ENCODE data around the gene MIER3. TPM values are rescaled to one million over a fixed set of nuclear protein-coding genes. Genes with fewer than 3 reads are reported as not detected.

The MIER3 gene
- total RNA-seq, 1 donor from 2014 or later: 30.0 TPM

GRCh38 chr5:56977822-56978221 is 25.9 kb upstream of the MIER3 start:
- Histone ChIP-seq H3K36me3 (ENCODE audit: insufficient read depth, low read length) (no peaks in the 10 kb centered on the region), H3K9ac (ENCODE audit: low read length) (no peak overlapping the region), H3K27me3 (ENCODE audit: insufficient read depth, low read length) (no peaks in the 10 kb centered on the region), H3K27ac (ENCODE audit: low read depth, low read length) (no peak overlapping the region), H3K4me3 (ENCODE audit: insufficient read depth, low read depth, low read length) (no peak overlapping the region), H3K4me1 (ENCODE audit: insufficient read depth, low read length) (no peaks in the 10 kb centered on the region), H2AFZ (ENCODE audit: low read depth, low read length) (no peak overlapping the region), H3K9me3 (ENCODE audit: insufficient read depth, low read depth, low read length) (no peaks in the 10 kb centered on the region), H3K4me2 (ENCODE audit: low read length) (no peak overlapping the region), H3K79me2 (ENCODE audit: insufficient read depth, low read length) (no peaks in the 10 kb centered on the region), H4K20me1 (ENCODE audit: insufficient read depth, low read length) (no peaks in the 10 kb centered on the region)
- Mint-ChIP-seq H3K27me3 (ENCODE audit: low read depth, unreplicated experiment) (peaks cover 26% of the 10 kb centered on the region), H3K4me3 (ENCODE audit: unreplicated experiment) (no peak overlapping the region), H3K9me3 (ENCODE audit: unreplicated experiment) (peaks cover 4% of the 10 kb centered on the region), H3K36me3 (ENCODE audit: low read depth, unreplicated experiment) (no peaks in the 10 kb centered on the region), H3K27ac (ENCODE audit: unreplicated experiment) (no peak overlapping the region), H3K4me1 (ENCODE audit: low read depth, unreplicated experiment) (no peaks in the 10 kb centered on the region)
- no peak for DNase-seq (ENCODE audit: low read depth)
- FAIRE-seq: no peak
- no peak for TF ChIP-seq EZH2 (IDR thresholded peaks at IDR 0.05; ENCODE audit: insufficient read depth, low read length)
- TF ChIP-seq CTCF (IDR thresholded peaks at IDR 0.05; ENCODE audit: insufficient read depth, low read depth, low read length): no peak

- Histone ChIP-seq H3K36me3 (ENCODE audit: insufficient read depth, low read length) (no peaks in the 10 kb centered on the region), H3K9ac (ENCODE audit: low read length) (no peak overlapping the region), H3K27ac (ENCODE audit: low read depth, low read length) (no peak overlapping the region), H4K20me1 (ENCODE audit: insufficient read depth, low read length) (no peaks in the 10 kb centered on the region), H3K4me3 (ENCODE audit: insufficient read depth, low read depth, low read length) (no peak overlapping the region), H3K79me2 (ENCODE audit: insufficient read depth, low read length) (no peaks in the 10 kb centered on the region), H3K27me3 (ENCODE audit: insufficient read depth, low read length) (no peaks in the 10 kb centered on the region), H3K4me1 (ENCODE audit: insufficient read depth, low read length) (no peaks in the 10 kb centered on the region), H2AFZ (ENCODE audit: low read depth, low read length) (no peak overlapping the region), H3K9me3 (ENCODE audit: insufficient read depth, low read depth, low read length) (no peaks in the 10 kb centered on the region), H3K4me2 (ENCODE audit: low read length) (no peak overlapping the region)
- peaks cover 4% of the 10 kb centered on the region for H3K9me3 Mint-ChIP-seq (ENCODE audit: unreplicated experiment)
- H3K4me1 Mint-ChIP-seq (ENCODE audit: low read depth, unreplicated experiment): no peaks in the 10 kb centered on the region
- no peak overlapping the region for H3K4me3 Mint-ChIP-seq (ENCODE audit: unreplicated experiment)
- no peaks in the 10 kb centered on the region for H3K36me3 Mint-ChIP-seq (ENCODE audit: low read depth, unreplicated experiment)
- peaks cover 29% of the 10 kb centered on the region for H3K27me3 Mint-ChIP-seq (ENCODE audit: low read depth, unreplicated experiment)
- FAIRE-seq (no peak), DNase-seq (ENCODE audit: low read depth) (no peak)
- TF ChIP-seq CTCF (IDR thresholded peaks at IDR 0.05; ENCODE audit: insufficient read depth, low read depth, low read length) (no peak), EZH2 (IDR thresholded peaks at IDR 0.05; ENCODE audit: insufficient read depth, low read length) (no peak)
- no peak overlapping the region for H3K27ac Mint-ChIP-seq (ENCODE audit: unreplicated experiment)
These were observed 25.1 kb upstream of the MIER3 start for GRCh38 chr5:56977021-56977420.

- TF ChIP-seq EZH2 (IDR thresholded peaks at IDR 0.05; ENCODE audit: insufficient read depth, low read length): no peak
- no peak for TF ChIP-seq CTCF (IDR thresholded peaks at IDR 0.05; ENCODE audit: insufficient read depth, low read depth, low read length)
- no peaks in the 10 kb centered on the region for H3K36me3 ChIP-seq (ENCODE audit: insufficient read depth, low read length)
- H3K4me3 Mint-ChIP-seq (ENCODE audit: unreplicated experiment): no peak overlapping the region
- no peaks in the 10 kb centered on the region for H3K36me3 Mint-ChIP-seq (ENCODE audit: low read depth, unreplicated experiment)
- no peaks in the 10 kb centered on the region for H3K9me3 ChIP-seq (ENCODE audit: insufficient read depth, low read depth, low read length)
- DNase-seq (ENCODE audit: low read depth): no peak
- no peak overlapping the region for H3K4me2 ChIP-seq (ENCODE audit: low read length)
- H3K9ac ChIP-seq (ENCODE audit: low read length): no peak overlapping the region
- no peak overlapping the region for H3K27ac ChIP-seq (ENCODE audit: low read depth, low read length)
- H2AFZ ChIP-seq (ENCODE audit: low read depth, low read length): no peak overlapping the region
- no peak for FAIRE-seq
- no peaks in the 10 kb centered on the region for H4K20me1 ChIP-seq (ENCODE audit: insufficient read depth, low read length)
- H3K4me3 ChIP-seq (ENCODE audit: insufficient read depth, low read depth, low read length): no peak overlapping the region
- peaks cover 20% of the 10 kb centered on the region for H3K27me3 Mint-ChIP-seq (ENCODE audit: low read depth, unreplicated experiment)
- H3K27ac Mint-ChIP-seq (ENCODE audit: unreplicated experiment): no peak overlapping the region
- no peaks in the 10 kb centered on the region for H3K27me3 ChIP-seq (ENCODE audit: insufficient read depth, low read length)
- no peaks in the 10 kb centered on the region for H3K4me1 Mint-ChIP-seq (ENCODE audit: low read depth, unreplicated experiment)
- no peaks in the 10 kb centered on the region for H3K79me2 ChIP-seq (ENCODE audit: insufficient read depth, low read length)
- peaks cover 3% of the 10 kb centered on the region for H3K9me3 Mint-ChIP-seq (ENCODE audit: unreplicated experiment)
- no peaks in the 10 kb centered on the region for H3K4me1 ChIP-seq (ENCODE audit: insufficient read depth, low read length)
These were observed 22.3 kb upstream of the MIER3 start for GRCh38 chr5:56974241-56974640.
